Activated naive CD4-positive, alpha-beta T cell treated with anti-CD3 and anti-CD28 coated beads, Interleukin-2, amount 10 ng/mL, durations not matched to agents 7 days and 5 days (primary cell): Measurements from ENCODE around the gene SLC25A29.

Source experiments
- CTCF ChIA-PET: fragments of 350-600 bp; sonication (Branson Sonifier 250); formaldehyde crosslinking; loops from one replicate; lab custom pipeline; 2021; ENCODE audit warnings: antibody characterized with exemption; lab: Charles Lee
- DNase-seq: peaks from one replicate; pipeline ENCODE4 v3.0.0-alpha.2; 2020
- H3K27ac Mint-ChIP-seq: one replicate; pipeline ENCODE4 v1.8.0; 2021; ENCODE audit warnings: mild to moderate bottlenecking, moderate library complexity, mixed read lengths
- H3K27me3 Mint-ChIP-seq: one replicate; pipeline ENCODE4 v1.8.0; 2021; ENCODE audit warnings: mild to moderate bottlenecking, mixed read lengths
- H3K36me3 Mint-ChIP-seq: one replicate; pipeline ENCODE4 v1.8.0; 2021; ENCODE audit warnings: mixed read lengths
- H3K4me1 Mint-ChIP-seq: one replicate; pipeline ENCODE4 v1.8.0; 2021; ENCODE audit warnings: mixed read lengths
- H3K4me3 Mint-ChIP-seq: one replicate; pipeline ENCODE4 v1.8.0; 2021; ENCODE audit warnings: mild to moderate bottlenecking, moderate library complexity, mixed read lengths
- H3K9me3 Mint-ChIP-seq: one replicate; pipeline ENCODE4 v1.8.0; 2021; ENCODE audit warnings: mixed read lengths

Gene SLC25A29

DNA sequence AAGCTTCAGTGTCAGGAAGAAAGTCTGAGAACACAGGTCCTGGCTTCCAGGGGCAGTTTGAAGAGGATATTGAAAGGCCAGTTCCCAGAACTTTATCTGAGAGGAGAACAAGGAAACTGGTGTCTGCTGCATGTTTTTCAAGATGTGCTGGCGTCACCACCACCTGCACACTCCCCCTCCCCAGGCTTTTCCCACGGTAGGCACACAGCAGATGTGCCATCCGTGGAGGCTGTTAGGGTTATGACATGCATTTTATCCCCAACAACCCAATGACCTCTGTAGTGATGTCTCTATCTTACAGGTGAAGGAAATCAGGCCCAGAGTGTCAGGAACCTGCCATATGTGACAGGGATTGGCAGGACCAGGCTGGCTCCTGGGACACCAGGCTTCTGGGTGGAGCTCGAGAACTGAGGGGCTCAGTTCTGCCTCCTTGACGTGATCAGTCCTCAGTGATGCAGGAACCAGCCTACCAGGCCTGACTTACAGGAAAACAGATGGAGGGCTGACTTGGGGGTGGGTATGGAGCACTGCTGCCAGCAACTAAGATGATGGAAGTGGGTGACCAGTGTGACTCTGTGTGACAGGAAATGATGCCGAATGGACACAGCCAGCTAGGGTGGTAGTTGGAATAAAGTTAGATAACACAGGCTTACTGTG, 33.6 kb upstream of the SLC25A29 start:
- H3K27me3 Mint-ChIP-seq, result no peaks in the 10 kb centered on the region
- H3K4me1 Mint-ChIP-seq, result peaks cover 21% of the 10 kb centered on the region
- H3K9me3 Mint-ChIP-seq, result no peaks in the 10 kb centered on the region
- CTCF ChIA-PET, result interaction anchor here (1.5 kb wide), 1 partner anchor 38 kb away, joined by 6 read pairs; no protein-coding TSS in a partner anchor
- H3K27ac Mint-ChIP-seq, result peak overlapping the region; percentile 64
- DNase-seq, result no peak
- no peak overlapping the region for H3K4me3 Mint-ChIP-seq
- peaks cover 50% of the 10 kb centered on the region for H3K36me3 Mint-ChIP-seq

GRCh38 chr14:100336618-100337530, 30.6 kb upstream of the SLC25A29 start:
- no peak for DNase-seq
- peaks cover 51% of the 10 kb centered on the region for H3K36me3 Mint-ChIP-seq
- H3K4me1 Mint-ChIP-seq, result peaks cover 16% of the 10 kb centered on the region
- no peak overlapping the region for H3K27ac Mint-ChIP-seq
- H3K27me3 Mint-ChIP-seq, result no peaks in the 10 kb centered on the region
- H3K9me3 Mint-ChIP-seq, result no peaks in the 10 kb centered on the region
- H3K4me3 Mint-ChIP-seq, result no peak overlapping the region
- CTCF ChIA-PET, result no interaction called here

GRCh38 chr14:100334904-100335303, 28.7 kb upstream of the SLC25A29 start:
- Mint-ChIP-seq H3K4me1 (peaks cover 2% of the 10 kb centered on the region), H3K36me3 (peaks cover 35% of the 10 kb centered on the region), H3K4me3 (no peak overlapping the region), H3K27ac (no peak overlapping the region), H3K9me3 (no peaks in the 10 kb centered on the region), H3K27me3 (no peaks in the 10 kb centered on the region)
- no peak for DNase-seq
- CTCF ChIA-PET, result no interaction called here

- CTCF ChIA-PET, result no interaction called here
- no peak overlapping the region for H3K4me3 Mint-ChIP-seq
Observed at GRCh38 chr14:100333827-100334226, 27.6 kb upstream of the SLC25A29 start.

DNA sequence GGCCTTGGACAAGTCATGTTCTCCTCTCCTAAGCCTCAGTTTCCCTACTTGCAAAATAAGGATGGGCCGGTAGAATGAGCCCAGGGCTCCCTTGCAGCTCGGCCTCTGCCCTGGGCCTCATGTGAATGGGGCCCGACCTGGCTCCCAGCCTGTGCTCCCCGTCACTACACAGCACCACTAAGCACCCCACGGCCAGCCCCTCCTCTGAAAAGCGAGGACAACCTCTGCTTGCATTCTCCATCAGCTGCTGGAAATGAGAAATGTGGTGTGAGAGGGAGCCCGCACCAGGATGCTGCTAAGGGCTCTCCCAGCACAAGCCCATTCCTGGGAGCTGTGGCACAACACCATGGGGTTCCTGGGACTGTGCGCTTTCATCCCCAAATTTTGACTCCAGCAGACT, 27.1 kb upstream of the SLC25A29 start:
- DNase-seq, result peak; percentile 17
- no peaks in the 10 kb centered on the region for H3K27me3 Mint-ChIP-seq
- H3K4me1 Mint-ChIP-seq, result no peaks in the 10 kb centered on the region
- no peak overlapping the region for H3K27ac Mint-ChIP-seq
- peaks cover 31% of the 10 kb centered on the region for H3K36me3 Mint-ChIP-seq
- no peak overlapping the region for H3K4me3 Mint-ChIP-seq
- no peaks in the 10 kb centered on the region for H3K9me3 Mint-ChIP-seq
- CTCF ChIA-PET, result no interaction called here

More at GRCh38 chr14:100333827-100334226, 27.6 kb upstream of the SLC25A29 start:
- H3K27ac Mint-ChIP-seq, result no peak overlapping the region
- H3K4me1 Mint-ChIP-seq, result no peaks in the 10 kb centered on the region
- H3K27me3 Mint-ChIP-seq, result no peaks in the 10 kb centered on the region
- peaks cover 31% of the 10 kb centered on the region for H3K36me3 Mint-ChIP-seq
- H3K9me3 Mint-ChIP-seq, result no peaks in the 10 kb centered on the region
- peak; percentile 13 for DNase-seq

DNA sequence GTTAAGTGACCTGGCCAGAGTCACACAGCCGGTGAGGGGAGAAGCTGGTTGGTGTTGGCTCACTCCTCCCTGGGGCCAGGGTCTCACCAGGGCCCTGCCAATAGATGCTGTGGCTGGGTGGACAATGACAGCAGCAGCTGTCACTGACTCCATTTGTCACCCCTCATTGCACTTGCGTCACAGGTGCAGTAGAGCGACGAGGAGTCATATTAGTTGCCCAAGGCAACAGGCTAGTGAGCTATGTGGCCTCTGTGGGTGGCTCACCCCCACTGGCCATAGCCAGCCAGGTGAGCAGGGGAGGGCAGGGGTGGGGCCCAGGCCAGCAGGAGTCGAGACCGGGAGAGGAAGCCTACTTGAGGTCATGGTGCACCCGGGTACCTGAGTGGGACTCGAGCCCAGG, 26.6 kb upstream of the SLC25A29 start:
- Mint-ChIP-seq H3K9me3 (no peaks in the 10 kb centered on the region), H3K4me3 (no peak overlapping the region), H3K4me1 (no peaks in the 10 kb centered on the region), H3K36me3 (peaks cover 29% of the 10 kb centered on the region), H3K27me3 (no peaks in the 10 kb centered on the region), H3K27ac (no peak overlapping the region)
- CTCF ChIA-PET, result no interaction called here
- peak; percentile 14 for DNase-seq

- H3K9me3 Mint-ChIP-seq, result no peaks in the 10 kb centered on the region
- no peak overlapping the region for H3K4me3 Mint-ChIP-seq
- no peaks in the 10 kb centered on the region for H3K4me1 Mint-ChIP-seq
- DNase-seq, result peak; percentile 18
- CTCF ChIA-PET, result no interaction called here
- H3K36me3 Mint-ChIP-seq, result peaks cover 24% of the 10 kb centered on the region
- peak overlapping the region; percentile 11 for H3K27ac Mint-ChIP-seq
- no peaks in the 10 kb centered on the region for H3K27me3 Mint-ChIP-seq
Observed at GRCh38 chr14:100332071-100332639, 25.9 kb upstream of the SLC25A29 start.

- no peak overlapping the region for H3K4me3 Mint-ChIP-seq
- H3K9me3 Mint-ChIP-seq, result no peaks in the 10 kb centered on the region
- no peak overlapping the region for H3K27ac Mint-ChIP-seq
- peaks cover 9% of the 10 kb centered on the region for H3K27me3 Mint-ChIP-seq
- no peaks in the 10 kb centered on the region for H3K4me1 Mint-ChIP-seq
- CTCF ChIA-PET, result no interaction called here
- H3K36me3 Mint-ChIP-seq, result peaks cover 16% of the 10 kb centered on the region
- no peak for DNase-seq
Observed at GRCh38 chr14:100330388-100330931, 24.2 kb upstream of the SLC25A29 start.

- peaks cover 14% of the 10 kb centered on the region for H3K36me3 Mint-ChIP-seq
- H3K4me1 Mint-ChIP-seq, result no peaks in the 10 kb centered on the region
- H3K9me3 Mint-ChIP-seq, result no peaks in the 10 kb centered on the region
- no peak overlapping the region for H3K4me3 Mint-ChIP-seq
- CTCF ChIA-PET, result no interaction called here
- peaks cover 13% of the 10 kb centered on the region for H3K27me3 Mint-ChIP-seq
- no peak overlapping the region for H3K27ac Mint-ChIP-seq
- no peak for DNase-seq
Observed at GRCh38 chr14:100330007-100330344, 23.7 kb upstream of the SLC25A29 start.

DNA sequence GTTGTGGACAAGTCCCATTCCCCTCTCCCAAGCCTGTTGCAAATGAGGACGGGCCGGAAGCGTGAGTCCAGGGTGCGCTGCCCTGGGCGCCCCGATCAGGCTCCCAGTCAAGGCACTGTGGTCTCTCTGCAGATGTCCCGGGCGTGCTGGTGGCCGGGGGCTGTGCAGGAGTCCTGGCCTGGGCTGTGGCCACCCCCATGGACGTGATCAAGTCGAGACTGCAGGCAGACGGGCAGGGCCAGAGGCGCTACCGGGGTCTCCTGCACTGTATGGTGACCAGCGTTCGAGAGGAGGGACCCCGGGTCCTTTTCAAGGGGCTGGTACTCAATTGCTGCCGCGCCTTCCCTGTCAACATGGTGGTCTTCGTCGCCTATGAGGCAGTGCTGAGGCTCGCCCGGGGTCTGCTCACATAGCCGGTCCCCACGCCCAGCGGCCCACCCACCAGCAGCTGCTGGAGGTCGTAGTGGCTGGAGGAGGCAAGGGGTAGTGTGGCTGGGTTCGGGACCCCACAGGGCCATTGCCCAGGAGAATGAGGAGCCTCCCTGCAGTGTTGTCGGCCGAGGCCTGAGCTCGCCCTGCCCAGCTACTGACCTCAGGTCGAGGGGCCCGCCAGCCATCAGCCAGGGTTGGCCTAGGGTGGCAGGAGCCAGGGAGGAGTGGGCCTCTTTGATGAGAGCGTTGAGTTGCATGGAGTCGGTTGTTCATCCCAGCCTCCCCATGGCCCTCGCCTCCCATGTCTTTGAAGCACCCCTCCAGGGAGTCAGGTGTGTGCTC, 23.2 kb upstream of the SLC25A29 start:
- no peak overlapping the region for H3K27ac Mint-ChIP-seq
- DNase-seq, result no peak
- CTCF ChIA-PET, result no interaction called here
- peaks cover 9% of the 10 kb centered on the region for H3K36me3 Mint-ChIP-seq
- H3K9me3 Mint-ChIP-seq, result no peaks in the 10 kb centered on the region
- no peak overlapping the region for H3K4me3 Mint-ChIP-seq
- no peaks in the 10 kb centered on the region for H3K4me1 Mint-ChIP-seq
- H3K27me3 Mint-ChIP-seq, result peaks cover 13% of the 10 kb centered on the region

- peaks cover 1% of the 10 kb centered on the region for H3K36me3 Mint-ChIP-seq
- no peak overlapping the region for H3K4me3 Mint-ChIP-seq
- H3K27me3 Mint-ChIP-seq, result peaks cover 17% of the 10 kb centered on the region
- CTCF ChIA-PET, result no interaction called here
- no peak for DNase-seq
- no peaks in the 10 kb centered on the region for H3K9me3 Mint-ChIP-seq
- no peaks in the 10 kb centered on the region for H3K4me1 Mint-ChIP-seq
- no peak overlapping the region for H3K27ac Mint-ChIP-seq
Observed at GRCh38 chr14:100328495-100329163, 22.4 kb upstream of the SLC25A29 start.

DNA sequence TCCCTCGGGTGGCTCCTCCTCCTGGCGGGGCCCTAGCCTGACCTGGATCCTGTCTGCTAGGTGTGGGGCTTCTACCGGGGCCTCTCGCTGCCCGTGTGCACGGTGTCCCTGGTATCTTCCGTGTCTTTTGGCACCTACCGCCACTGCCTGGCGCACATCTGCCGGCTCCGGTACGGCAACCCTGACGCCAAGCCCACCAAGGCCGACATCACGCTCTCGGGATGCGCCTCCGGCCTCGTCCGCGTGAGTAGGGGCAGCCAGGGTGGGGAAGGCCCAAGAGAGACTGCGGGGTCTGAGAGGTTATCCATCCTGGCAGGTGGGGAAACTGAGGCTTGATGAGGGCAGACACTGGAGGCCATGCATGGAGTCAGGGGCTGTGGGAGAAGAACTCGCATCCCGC, 20.9 kb upstream of the SLC25A29 start:
- Mint-ChIP-seq H3K9me3 (no peaks in the 10 kb centered on the region), H3K36me3 (peaks cover 1% of the 10 kb centered on the region), H3K4me3 (no peak overlapping the region), H3K27ac (no peak overlapping the region), H3K27me3 (peaks cover 23% of the 10 kb centered on the region), H3K4me1 (no peaks in the 10 kb centered on the region)
- CTCF ChIA-PET, result no interaction called here
- no peak for DNase-seq

- no peak for DNase-seq
- no peaks in the 10 kb centered on the region for H3K9me3 Mint-ChIP-seq
- CTCF ChIA-PET, result no interaction called here
- H3K27ac Mint-ChIP-seq, result no peak overlapping the region
- H3K4me3 Mint-ChIP-seq, result no peak overlapping the region
- no peaks in the 10 kb centered on the region for H3K4me1 Mint-ChIP-seq
- no peaks in the 10 kb centered on the region for H3K36me3 Mint-ChIP-seq
- peaks cover 33% of the 10 kb centered on the region for H3K27me3 Mint-ChIP-seq
Observed at GRCh38 chr14:100325958-100326357, 19.7 kb upstream of the SLC25A29 start.
